PC-3 (cell line): Measurements from ENCODE around the gene L3MBTL1.

Source experiments
- EZH2 ChIP-seq: fragments of 300-600 bp; sonication (generic); IDR thresholded peaks from one replicate; pipeline ENCODE4 v1.6.1; 2017; ENCODE audit warnings: antibody characterized with exemption, mild to moderate bottlenecking, low read length; ENCODE audit not compliant: unreplicated experiment
- TF ChIP-seq, protein P1 (sequence below): fragments of 300-600 bp; sonication (generic); conservative IDR thresholded peaks from 2 replicates; pipeline ENCODE4 v1.5.1; 2017; ENCODE audit warnings: antibody characterized with exemption, low read depth, mild to moderate bottlenecking, low read length

GRCh38 chr20:43571310-43571709, 63.8 kb downstream of the L3MBTL1 start:
- TF ChIP-seq, protein P1, sequence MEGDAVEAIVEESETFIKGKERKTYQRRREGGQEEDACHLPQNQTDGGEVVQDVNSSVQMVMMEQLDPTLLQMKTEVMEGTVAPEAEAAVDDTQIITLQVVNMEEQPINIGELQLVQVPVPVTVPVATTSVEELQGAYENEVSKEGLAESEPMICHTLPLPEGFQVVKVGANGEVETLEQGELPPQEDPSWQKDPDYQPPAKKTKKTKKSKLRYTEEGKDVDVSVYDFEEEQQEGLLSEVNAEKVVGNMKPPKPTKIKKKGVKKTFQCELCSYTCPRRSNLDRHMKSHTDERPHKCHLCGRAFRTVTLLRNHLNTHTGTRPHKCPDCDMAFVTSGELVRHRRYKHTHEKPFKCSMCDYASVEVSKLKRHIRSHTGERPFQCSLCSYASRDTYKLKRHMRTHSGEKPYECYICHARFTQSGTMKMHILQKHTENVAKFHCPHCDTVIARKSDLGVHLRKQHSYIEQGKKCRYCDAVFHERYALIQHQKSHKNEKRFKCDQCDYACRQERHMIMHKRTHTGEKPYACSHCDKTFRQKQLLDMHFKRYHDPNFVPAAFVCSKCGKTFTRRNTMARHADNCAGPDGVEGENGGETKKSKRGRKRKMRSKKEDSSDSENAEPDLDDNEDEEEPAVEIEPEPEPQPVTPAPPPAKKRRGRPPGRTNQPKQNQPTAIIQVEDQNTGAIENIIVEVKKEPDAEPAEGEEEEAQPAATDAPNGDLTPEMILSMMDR, result no peak
- no peak for TF ChIP-seq EZH2
